Measurements from ENCODE around the gene MMS22L.

The MMS22L gene

GRCh38 chr6:97141756-97142155 is 141.3 kb downstream of the MMS22L start:
- DNase-seq: no peak

GRCh38 chr6:97138581-97138980 is 144.4 kb downstream of the MMS22L start:
- no peak for DNase-seq

- DNase-seq: no peak
Measured at GRCh38 chr6:97136626-97137358, 146.2 kb downstream of the MMS22L start.

- DNase-seq: no peak
Measured at GRCh38 chr6:97133067-97133466, 149.9 kb downstream of the MMS22L start.

GRCh38 chr6:97129106-97129505 is 153.9 kb downstream of the MMS22L start:
- no peak for DNase-seq

GRCh38 chr6:97128507-97128906 is 154.5 kb downstream of the MMS22L start:
- no peak for DNase-seq

GRCh38 chr6:97123652-97124051 is 159.4 kb downstream of the MMS22L start:
- no peak for DNase-seq

GRCh38 chr6:97123112-97123511 is 159.9 kb downstream of the MMS22L start:
- DNase-seq: no peak

- no peak for DNase-seq
Measured at GRCh38 chr6:97120511-97120910, 162.5 kb downstream of the MMS22L start.

- no peak for DNase-seq
Measured at GRCh38 chr6:97114645-97115044, 168.4 kb downstream of the MMS22L start.

GRCh38 chr6:97113170-97113569 is 169.8 kb downstream of the MMS22L start:
- DNase-seq: no peak

GRCh38 chr6:97111243-97111642 is 171.8 kb downstream of the MMS22L start:
- DNase-seq: no peak

- DNase-seq: no peak
Measured at GRCh38 chr6:97110626-97111025, 172.4 kb downstream of the MMS22L start.

GRCh38 chr6:97110149-97110548 is 172.9 kb downstream of the MMS22L start:
- DNase-seq: no peak

GRCh38 chr6:97109444-97109843 is 173.6 kb downstream of the MMS22L start:
- DNase-seq: no peak

GRCh38 chr6:97102145-97102790 is 180.7 kb downstream of the MMS22L start:
- no peak for DNase-seq

- no peak for DNase-seq
Measured at GRCh38 chr6:97100696-97101095, 182.3 kb downstream of the MMS22L start.

GRCh38 chr6:97097068-97098047 is 185.7 kb downstream of the MMS22L start:
- no peak for DNase-seq

GRCh38 chr6:97095311-97095850 is 187.6 kb downstream of the MMS22L start:
- DNase-seq: no peak

GRCh38 chr6:97094376-97094775 is 188.6 kb downstream of the MMS22L start:
- no peak for DNase-seq

- DNase-seq: no peak
Measured at GRCh38 chr6:97092673-97093305, 190.2 kb downstream of the MMS22L start.

Measured in activated naive CD4-positive, alpha-beta T cell treated with anti-CD3 and anti-CD28 coated beads, Interleukin-2, amount 50 U/mL, for 16 hours (primary cell).